Glutamatergic neuron (in vitro differentiated cells): Measurements from ENCODE around the gene STX1B. TPM values are rescaled to one million over a fixed set of nuclear protein-coding genes. Genes with fewer than 3 reads are reported as not detected.

Source experiments
- DNase-seq: peaks from one replicate; pipeline ENCODE4 v3.0.0; 2022
- H3K27ac Mint-ChIP-seq: one replicate; pipeline ENCODE4 v1.8.0; 2020; ENCODE audit warnings: mild to moderate bottlenecking, mixed read lengths, inconsistent platforms; ENCODE audit not compliant: unreplicated experiment
- H3K27me3 Mint-ChIP-seq: one replicate; pipeline ENCODE4 v1.8.0; 2020; ENCODE audit warnings: mild to moderate bottlenecking, moderate library complexity, mixed read lengths, inconsistent platforms; ENCODE audit not compliant: unreplicated experiment
- H3K36me3 Mint-ChIP-seq: one replicate; pipeline ENCODE4 v1.8.0; 2020; ENCODE audit warnings: mild to moderate bottlenecking, mixed read lengths, inconsistent platforms; ENCODE audit not compliant: unreplicated experiment
- H3K4me1 Mint-ChIP-seq: one replicate; pipeline ENCODE4 v1.8.0; 2020; ENCODE audit warnings: mild to moderate bottlenecking, low read depth, mixed read lengths, inconsistent platforms; ENCODE audit not compliant: unreplicated experiment
- H3K4me3 Mint-ChIP-seq: one replicate; pipeline ENCODE4 v1.8.0; 2020; ENCODE audit warnings: mild to moderate bottlenecking, mixed read lengths, inconsistent platforms; ENCODE audit not compliant: unreplicated experiment
- H3K9me3 Mint-ChIP-seq: one replicate; pipeline ENCODE4 v1.8.0; 2020; ENCODE audit warnings: mild to moderate bottlenecking, moderate library complexity, mixed read lengths, inconsistent platforms; ENCODE audit not compliant: unreplicated experiment
- total RNA-seq: library from RNA; stranded (reverse); fragmentation: NEBNext Ultra II Directional; extraction: Animal tissue kit (Norgen Biotek cat#: 25700); gene quantifications from one replicate; pipeline ENCODE4 v1.2.1, GENCODE V29; 2021; ENCODE audit not compliant: unreplicated experiment
- TF ChIP-seq, protein P1 (sequence below): fragments of 200-600 bp; sonication (generic); IDR thresholded peaks from one replicate; pipeline ENCODE4 v1.5.0; 2021; ENCODE audit not compliant: partially characterized antibody, unreplicated experiment

STX1B gene
- total RNA-seq, 1 donor from 2014 or later = 51.6 TPM

DNA sequence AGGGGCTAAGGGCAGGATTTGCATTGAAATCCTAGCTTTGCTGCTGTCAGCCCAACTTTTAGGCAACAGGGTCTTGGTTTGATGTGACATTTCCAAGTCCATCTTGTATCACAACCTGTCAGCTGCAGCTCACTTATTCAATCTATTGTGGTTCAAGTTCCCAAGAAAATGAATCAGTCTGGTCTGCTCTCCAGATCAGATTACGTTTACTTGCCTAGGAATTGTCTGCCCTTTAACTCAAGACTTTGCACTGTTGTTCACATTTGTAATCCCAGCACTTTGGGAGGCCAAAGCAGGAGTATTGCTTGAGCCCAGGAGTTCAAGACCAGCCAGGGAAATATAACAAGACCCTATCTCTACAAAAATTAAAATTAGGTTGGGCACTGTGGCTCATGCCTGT, 32.9 kb upstream of the STX1B start:
- no peak for DNase-seq
- H3K4me3 Mint-ChIP-seq = peak overlapping the region; percentile 71
- H3K9me3 Mint-ChIP-seq = peaks cover 2% of the 10 kb centered on the region
- no peaks in the 10 kb centered on the region for H3K36me3 Mint-ChIP-seq
- TF ChIP-seq, protein P1, sequence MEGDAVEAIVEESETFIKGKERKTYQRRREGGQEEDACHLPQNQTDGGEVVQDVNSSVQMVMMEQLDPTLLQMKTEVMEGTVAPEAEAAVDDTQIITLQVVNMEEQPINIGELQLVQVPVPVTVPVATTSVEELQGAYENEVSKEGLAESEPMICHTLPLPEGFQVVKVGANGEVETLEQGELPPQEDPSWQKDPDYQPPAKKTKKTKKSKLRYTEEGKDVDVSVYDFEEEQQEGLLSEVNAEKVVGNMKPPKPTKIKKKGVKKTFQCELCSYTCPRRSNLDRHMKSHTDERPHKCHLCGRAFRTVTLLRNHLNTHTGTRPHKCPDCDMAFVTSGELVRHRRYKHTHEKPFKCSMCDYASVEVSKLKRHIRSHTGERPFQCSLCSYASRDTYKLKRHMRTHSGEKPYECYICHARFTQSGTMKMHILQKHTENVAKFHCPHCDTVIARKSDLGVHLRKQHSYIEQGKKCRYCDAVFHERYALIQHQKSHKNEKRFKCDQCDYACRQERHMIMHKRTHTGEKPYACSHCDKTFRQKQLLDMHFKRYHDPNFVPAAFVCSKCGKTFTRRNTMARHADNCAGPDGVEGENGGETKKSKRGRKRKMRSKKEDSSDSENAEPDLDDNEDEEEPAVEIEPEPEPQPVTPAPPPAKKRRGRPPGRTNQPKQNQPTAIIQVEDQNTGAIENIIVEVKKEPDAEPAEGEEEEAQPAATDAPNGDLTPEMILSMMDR = no peak
- no peak overlapping the region for H3K27ac Mint-ChIP-seq
- no peaks in the 10 kb centered on the region for H3K4me1 Mint-ChIP-seq
- H3K27me3 Mint-ChIP-seq = peaks cover 3% of the 10 kb centered on the region

DNA sequence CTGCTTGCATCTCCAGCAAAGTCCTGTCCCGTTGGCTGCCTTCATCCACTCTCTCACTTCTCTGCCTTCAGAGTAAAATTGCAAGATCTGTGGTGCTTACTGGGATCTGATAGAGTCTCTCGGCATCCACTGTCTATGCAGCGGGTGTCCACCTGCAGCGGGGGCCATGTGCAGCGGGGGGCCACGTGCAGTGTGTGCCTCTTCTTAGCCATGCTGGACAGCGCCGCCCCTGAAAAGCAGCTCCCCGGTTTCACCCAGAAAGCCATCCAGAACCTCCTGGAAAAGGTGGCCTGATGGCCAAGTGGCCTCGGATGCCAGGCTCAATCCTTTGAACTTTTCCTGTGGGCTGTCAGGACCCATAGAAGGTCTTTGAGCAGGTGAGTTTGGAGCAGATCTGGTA, 32.4 kb upstream of the STX1B start:
- H3K9me3 Mint-ChIP-seq = peaks cover 2% of the 10 kb centered on the region
- DNase-seq = no peak
- H3K27me3 Mint-ChIP-seq = peaks cover 3% of the 10 kb centered on the region
- H3K4me1 Mint-ChIP-seq = no peaks in the 10 kb centered on the region
- TF ChIP-seq, protein P1 = no peak
- no peak overlapping the region for H3K27ac Mint-ChIP-seq
- no peaks in the 10 kb centered on the region for H3K36me3 Mint-ChIP-seq
- H3K4me3 Mint-ChIP-seq = peak overlapping the region; percentile 71

DNA sequence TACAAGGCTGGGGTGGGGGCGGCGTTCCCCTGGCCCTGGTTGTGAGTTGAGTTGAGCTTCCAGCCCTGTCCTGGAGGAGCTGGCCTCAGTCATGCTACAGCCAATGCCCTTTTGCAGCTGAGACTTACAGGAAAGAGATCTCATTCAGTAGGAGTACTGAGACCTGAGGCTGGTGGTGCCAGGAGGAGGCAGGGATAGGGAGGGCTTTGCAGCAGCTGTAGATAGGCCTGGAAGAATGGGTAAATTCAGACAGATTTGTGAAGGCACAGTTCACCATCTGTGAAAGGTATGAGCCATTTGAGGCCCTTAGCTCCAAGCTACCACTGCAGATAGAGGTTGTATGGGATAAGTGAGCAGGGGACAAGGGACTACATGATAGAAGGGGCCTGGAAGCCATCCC, 28.6 kb upstream of the STX1B start:
- TF ChIP-seq, protein P1 = no peak
- H3K4me1 Mint-ChIP-seq = peaks cover 3% of the 10 kb centered on the region
- H3K4me3 Mint-ChIP-seq = no peak overlapping the region
- DNase-seq = no peak
- H3K27me3 Mint-ChIP-seq = peaks cover 5% of the 10 kb centered on the region
- H3K27ac Mint-ChIP-seq = no peak overlapping the region
- peaks cover 2% of the 10 kb centered on the region for H3K9me3 Mint-ChIP-seq
- H3K36me3 Mint-ChIP-seq = no peaks in the 10 kb centered on the region

DNA sequence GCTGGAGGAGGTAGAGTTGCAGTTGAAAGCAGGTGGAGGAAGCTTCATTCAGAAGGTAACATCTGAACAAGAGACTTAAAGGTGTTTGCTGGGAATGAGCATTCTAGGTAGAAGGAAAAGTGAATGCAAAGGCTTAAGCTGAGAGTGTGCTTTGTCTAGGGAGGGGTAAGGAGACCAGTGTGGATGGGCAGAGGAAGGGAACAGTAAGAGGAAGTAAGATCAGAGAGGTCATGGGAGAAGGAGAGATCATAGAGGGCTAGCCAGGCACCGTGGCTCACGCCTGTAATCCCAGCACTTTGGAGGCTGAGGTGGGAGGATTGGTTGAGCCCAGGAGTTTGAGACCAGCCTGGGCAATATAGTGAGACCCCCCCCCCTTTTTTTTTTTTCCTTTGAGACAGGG, 26.3 kb upstream of the STX1B start:
- DNase-seq = no peak
- H3K9me3 Mint-ChIP-seq = peaks cover 8% of the 10 kb centered on the region
- TF ChIP-seq, protein P1 = no peak
- no peak overlapping the region for H3K27ac Mint-ChIP-seq
- peaks cover 8% of the 10 kb centered on the region for H3K4me1 Mint-ChIP-seq
- H3K4me3 Mint-ChIP-seq = no peak overlapping the region
- no peaks in the 10 kb centered on the region for H3K36me3 Mint-ChIP-seq
- peaks cover 9% of the 10 kb centered on the region for H3K27me3 Mint-ChIP-seq

DNA sequence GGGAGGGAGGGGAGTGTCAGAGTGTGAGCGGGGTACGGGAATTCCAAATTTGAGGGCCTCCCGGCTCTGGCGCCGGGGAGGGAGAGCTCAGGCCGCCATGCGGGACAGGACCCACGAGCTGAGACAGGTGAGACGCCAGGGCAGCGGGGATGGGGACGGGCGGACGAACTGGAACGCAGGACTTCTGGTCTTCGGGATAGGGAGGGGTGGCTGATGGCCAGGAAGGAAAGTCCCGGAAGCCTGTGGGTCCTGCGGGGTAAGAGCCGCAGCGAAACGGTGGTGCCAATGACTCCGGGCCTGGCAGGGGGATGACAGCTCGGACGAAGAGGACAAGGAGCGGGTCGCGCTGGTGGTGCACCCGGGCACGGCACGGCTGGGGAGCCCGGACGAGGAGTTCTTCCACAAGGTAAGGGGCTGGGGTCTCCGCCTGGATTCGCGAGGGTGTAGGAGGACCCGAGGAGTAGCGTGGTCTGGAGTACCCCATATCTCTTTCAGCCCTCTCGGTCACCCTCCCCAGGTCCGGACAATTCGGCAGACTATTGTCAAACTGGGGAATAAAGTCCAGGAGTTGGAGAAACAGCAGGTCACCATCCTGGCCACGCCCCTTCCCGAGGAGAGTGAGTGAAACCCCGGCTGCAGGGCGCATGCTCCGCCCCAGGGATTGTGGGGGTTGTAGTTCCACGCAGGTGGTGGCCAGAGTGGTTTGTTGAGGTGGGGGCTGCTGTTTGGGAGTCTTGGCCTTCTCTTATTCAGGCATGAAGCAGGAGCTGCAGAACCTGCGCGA, 23.5 kb upstream of the STX1B start:
- peak; percentile 91 for DNase-seq
- H3K27ac Mint-ChIP-seq = peak overlapping the region; percentile 33
- H3K27me3 Mint-ChIP-seq = peaks cover 9% of the 10 kb centered on the region
- peaks cover 8% of the 10 kb centered on the region for H3K4me1 Mint-ChIP-seq
- H3K36me3 Mint-ChIP-seq = no peaks in the 10 kb centered on the region
- peak overlapping the region; percentile 90 for H3K4me3 Mint-ChIP-seq
- TF ChIP-seq, protein P1 = no peak
- peaks cover 7% of the 10 kb centered on the region for H3K9me3 Mint-ChIP-seq
